Measurements from ENCODE around the gene APC2.

DNA sequence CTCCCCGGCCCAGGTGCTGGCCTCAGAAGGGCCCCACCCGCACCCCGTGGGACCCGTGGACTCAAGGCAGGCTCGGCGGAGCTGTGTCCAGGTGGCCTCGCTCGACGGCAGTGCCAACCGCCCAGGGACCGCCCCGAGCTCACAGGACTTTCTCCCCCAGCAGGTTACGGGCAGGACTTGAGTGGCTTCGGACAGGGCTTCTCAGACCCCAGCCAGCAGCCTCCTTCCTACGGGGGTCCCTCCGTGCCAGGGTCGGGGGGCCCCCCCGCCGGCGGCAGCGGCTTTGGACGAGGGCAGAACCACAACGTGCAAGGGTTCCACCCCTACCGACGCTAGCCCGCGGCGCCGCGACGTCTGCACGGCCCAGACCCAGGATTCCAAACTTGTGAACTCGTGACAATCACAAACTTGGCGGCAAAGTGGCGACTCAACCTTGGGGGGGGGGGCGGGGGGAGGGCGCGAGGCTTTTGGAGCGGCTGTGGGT, 15.3 kb upstream of the APC2 start:
- TF ChIP-seq, protein P1, sequence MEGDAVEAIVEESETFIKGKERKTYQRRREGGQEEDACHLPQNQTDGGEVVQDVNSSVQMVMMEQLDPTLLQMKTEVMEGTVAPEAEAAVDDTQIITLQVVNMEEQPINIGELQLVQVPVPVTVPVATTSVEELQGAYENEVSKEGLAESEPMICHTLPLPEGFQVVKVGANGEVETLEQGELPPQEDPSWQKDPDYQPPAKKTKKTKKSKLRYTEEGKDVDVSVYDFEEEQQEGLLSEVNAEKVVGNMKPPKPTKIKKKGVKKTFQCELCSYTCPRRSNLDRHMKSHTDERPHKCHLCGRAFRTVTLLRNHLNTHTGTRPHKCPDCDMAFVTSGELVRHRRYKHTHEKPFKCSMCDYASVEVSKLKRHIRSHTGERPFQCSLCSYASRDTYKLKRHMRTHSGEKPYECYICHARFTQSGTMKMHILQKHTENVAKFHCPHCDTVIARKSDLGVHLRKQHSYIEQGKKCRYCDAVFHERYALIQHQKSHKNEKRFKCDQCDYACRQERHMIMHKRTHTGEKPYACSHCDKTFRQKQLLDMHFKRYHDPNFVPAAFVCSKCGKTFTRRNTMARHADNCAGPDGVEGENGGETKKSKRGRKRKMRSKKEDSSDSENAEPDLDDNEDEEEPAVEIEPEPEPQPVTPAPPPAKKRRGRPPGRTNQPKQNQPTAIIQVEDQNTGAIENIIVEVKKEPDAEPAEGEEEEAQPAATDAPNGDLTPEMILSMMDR (IDR thresholded peaks at IDR 0.05) = no peak
- TF ChIP-seq POLR2AphosphoS5 (IDR thresholded peaks at IDR 0.05) = no peak
